HepG2 (cell line): ENCODE results near the gene TNP2. TPM values are rescaled to one million over a fixed set of nuclear protein-coding genes. Genes with fewer than 3 reads are reported as not detected.

Experiments used
- EED ChIP-seq: sonication (generic); formaldehyde crosslinking; IDR thresholded peaks from 2 replicates; pipeline ENCODE4 v1.5.0; 2020; ENCODE audit warnings: mild to moderate bottlenecking, missing genetic modification reagents
- FIP1L1 ChIP-seq: fragments of 200-400 bp; formaldehyde crosslinking; IDR thresholded peaks from 2 replicates; pipeline ENCODE4 v1.6.1; 2018; ENCODE audit warnings: low read depth, mild to moderate bottlenecking, low read length, moderate library complexity, borderline replicate concordance; ENCODE audit not compliant: insufficient read depth
- GABPB1 ChIP-seq: IDR thresholded peaks from 2 replicates; pipeline ENCODE4 v1.6.1; 2016; ENCODE audit warnings: mild to moderate bottlenecking, missing genetic modification reagents, moderate library complexity, missing compliant biosample characterization
- HIVEP1 ChIP-seq: sonication (generic); formaldehyde crosslinking; IDR thresholded peaks from 2 replicates; pipeline ENCODE4 v1.4.0; 2020; ENCODE audit warnings: mild to moderate bottlenecking, missing genetic modification reagents
- HOXA3 ChIP-seq: sonication (generic); formaldehyde crosslinking; IDR thresholded peaks from 2 replicates; pipeline ENCODE4 v1.5.0; 2020; ENCODE audit warnings: missing genetic modification reagents
- JUND ChIP-seq: sonication (generic); formaldehyde crosslinking; IDR thresholded peaks from 2 replicates; pipeline ENCODE4 v1.8.0; 2022; ENCODE audit warnings: mild to moderate bottlenecking, missing genetic modification reagents
- MLLT10 ChIP-seq: sonication (generic); formaldehyde crosslinking; IDR thresholded peaks from 2 replicates; pipeline ENCODE4 v1.4.0; 2020; ENCODE audit warnings: missing genetic modification reagents
- MXD4 ChIP-seq: IDR thresholded peaks from 2 replicates; pipeline ENCODE4 v1.6.1; 2016; ENCODE audit warnings: mild to moderate bottlenecking, missing biosample characterization, missing genetic modification reagents
- THAP11 ChIP-seq: IDR thresholded peaks from 2 replicates; pipeline ENCODE4 v1.6.1; 2016; ENCODE audit warnings: missing biosample characterization, missing genetic modification reagents
- WIZ ChIP-seq: sonication (generic); formaldehyde crosslinking; IDR thresholded peaks from 2 replicates; pipeline ENCODE4 v1.5.1; 2020; ENCODE audit warnings: mild to moderate bottlenecking, missing genetic modification reagents
- ZNF501 ChIP-seq: sonication (generic); formaldehyde crosslinking; IDR thresholded peaks from 2 replicates; pipeline ENCODE4 v1.5.1; 2020; ENCODE audit warnings: mild to moderate bottlenecking, moderate library complexity, missing genetic modification reagents
- ZNF737 ChIP-seq: sonication (generic); formaldehyde crosslinking; IDR thresholded peaks from 2 replicates; pipeline ENCODE4 v1.5.0; 2020; ENCODE audit warnings: missing genetic modification reagents, mild to moderate bottlenecking, borderline replicate concordance
- ZNF839 ChIP-seq: sonication (generic); formaldehyde crosslinking; IDR thresholded peaks from 2 replicates; pipeline ENCODE4 v1.4.0; 2020; ENCODE audit warnings: missing genetic modification reagents, mild to moderate bottlenecking, borderline replicate concordance
- ZNF891 ChIP-seq: sonication (generic); formaldehyde crosslinking; IDR thresholded peaks from 2 replicates; pipeline ENCODE4 v1.5.0; 2020; ENCODE audit warnings: mild to moderate bottlenecking, missing genetic modification reagents
- polyA plus RNA-seq, 8 experiments: library from polyadenylated mRNA; depleted of rRNA in 3 of 8; stranded (reverse) in 7 of 8; unstranded in 1 of 8; fragments of >200 nt; fragmentation: Illumina TruSeq in 4 of 8; extraction: Trizol in 4 of 8; gene quantifications; 2 replicates each; pipeline versions ENCODE4 v1.2.1 to v1.2.3, GENCODE V29; 2011 to 2016; ENCODE audit warnings: low read depth in 4 of 8, missing spikeins in 1 of 8, mixed read lengths in 1 of 8; ENCODE audit not compliant: insufficient read depth in 1 of 8
- total RNA-seq, 5 experiments: library from RNA; depleted of rRNA; stranded (reverse); fragments of >200 nt; fragmentation: Illumina TruSeq; extraction: Trizol; gene quantifications; 2 replicates each; pipeline ENCODE4 v1.2.3, GENCODE V29; 2016; ENCODE audit warnings: low read depth in 1 of 5
- TF ChIP-seq, protein P1 (sequence below): sonication (generic); formaldehyde crosslinking; IDR thresholded peaks from 2 replicates; pipeline ENCODE4 v1.4.0; 2020; ENCODE audit warnings: missing genetic modification reagents
- TF ChIP-seq, protein P2 (sequence below): sonication (generic); formaldehyde crosslinking; IDR thresholded peaks from 2 replicates; pipeline ENCODE4 v1.4.0; 2020; ENCODE audit warnings: low read depth, missing genetic modification reagents
- TF ChIP-seq, protein P3 (sequence below): sonication (generic); formaldehyde crosslinking; IDR thresholded peaks from 2 replicates; pipeline ENCODE4 v1.5.0; 2020; ENCODE audit warnings: missing genetic modification reagents
- TF ChIP-seq, protein P4 (sequence below): sonication (generic); formaldehyde crosslinking; conservative IDR thresholded peaks from 2 replicates; pipeline ENCODE4 v1.4.0; 2020; ENCODE audit warnings: missing genetic modification reagents
- TF ChIP-seq, protein P5 (sequence below): sonication (generic); formaldehyde crosslinking; IDR thresholded peaks from 2 replicates; pipeline ENCODE4 v1.5.0; 2020; ENCODE audit warnings: missing genetic modification reagents

Gene TNP2
- total and polyA plus RNA-seq, 2 of the 13 experiments (the other 11 are each of a cell fraction or from before 2014, with no cell fraction given), result not detected

DNA sequence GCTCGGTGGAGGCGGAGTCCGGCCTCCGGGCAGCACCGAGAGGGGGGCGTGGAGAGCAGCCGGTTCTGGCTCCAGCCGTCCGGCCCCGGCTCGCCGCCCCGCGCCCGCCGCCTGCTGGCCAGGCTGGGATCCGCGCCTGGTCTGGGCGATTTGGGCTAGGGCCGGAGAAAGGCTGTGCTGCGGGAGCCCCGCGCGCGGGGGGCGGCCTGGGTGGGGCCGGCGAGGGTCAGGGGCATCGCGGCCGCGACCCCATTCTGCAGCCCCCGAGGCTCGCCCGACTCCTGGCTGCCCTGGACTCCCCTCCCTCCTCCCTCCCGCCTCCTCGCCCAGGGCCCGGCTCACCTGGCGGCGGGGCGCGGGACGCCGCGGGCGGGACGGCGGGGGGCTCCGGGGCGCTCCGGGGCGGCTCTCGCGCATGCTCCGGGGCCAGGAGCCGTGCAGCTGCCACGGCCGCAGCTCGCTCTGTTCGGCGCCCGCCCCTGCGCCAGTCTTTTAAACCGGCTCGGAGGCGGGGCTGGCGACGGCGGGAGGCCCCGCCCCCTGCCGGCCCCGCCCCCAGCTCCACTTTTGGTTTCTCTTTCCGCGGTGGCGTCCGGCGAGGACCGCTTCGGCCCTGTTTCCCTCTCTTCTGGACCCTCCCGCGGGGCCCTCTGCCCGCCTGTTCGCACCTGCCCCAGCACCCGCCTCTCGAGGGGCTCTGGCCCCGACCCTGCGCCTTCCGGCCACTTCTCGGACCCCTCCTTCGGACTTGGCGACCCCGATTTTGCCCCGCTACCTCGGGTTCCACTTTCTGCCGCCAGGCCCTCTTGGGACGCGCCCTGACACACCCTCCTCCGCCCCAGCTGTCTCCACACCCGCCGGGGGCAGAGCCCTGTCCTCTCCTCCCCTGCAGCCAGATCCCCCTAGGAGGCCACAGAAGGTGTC, 13.1 kb downstream of the TNP2 start, which contains the start of gene SOCS1 (continued):
- TF ChIP-seq, protein P1, sequence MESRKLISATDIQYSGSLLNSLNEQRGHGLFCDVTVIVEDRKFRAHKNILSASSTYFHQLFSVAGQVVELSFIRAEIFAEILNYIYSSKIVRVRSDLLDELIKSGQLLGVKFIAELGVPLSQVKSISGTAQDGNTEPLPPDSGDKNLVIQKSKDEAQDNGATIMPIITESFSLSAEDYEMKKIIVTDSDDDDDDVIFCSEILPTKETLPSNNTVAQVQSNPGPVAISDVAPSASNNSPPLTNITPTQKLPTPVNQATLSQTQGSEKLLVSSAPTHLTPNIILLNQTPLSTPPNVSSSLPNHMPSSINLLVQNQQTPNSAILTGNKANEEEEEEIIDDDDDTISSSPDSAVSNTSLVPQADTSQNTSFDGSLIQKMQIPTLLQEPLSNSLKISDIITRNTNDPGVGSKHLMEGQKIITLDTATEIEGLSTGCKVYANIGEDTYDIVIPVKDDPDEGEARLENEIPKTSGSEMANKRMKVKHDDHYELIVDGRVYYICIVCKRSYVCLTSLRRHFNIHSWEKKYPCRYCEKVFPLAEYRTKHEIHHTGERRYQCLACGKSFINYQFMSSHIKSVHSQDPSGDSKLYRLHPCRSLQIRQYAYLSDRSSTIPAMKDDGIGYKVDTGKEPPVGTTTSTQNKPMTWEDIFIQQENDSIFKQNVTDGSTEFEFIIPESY (CRISPR knock-in tag), result no peak; the same call in 1 of the 2 replicates
- TF ChIP-seq MXD4 (CRISPR knock-in tag), result peak; percentile 45; the same call in 1 of the 2 replicates
- TF ChIP-seq MLLT10, result peak; percentile 89
- TF ChIP-seq EED (CRISPR knock-in tag), result peak; percentile 95
- TF ChIP-seq THAP11 (CRISPR knock-in tag), result peak; percentile 74
- TF ChIP-seq FIP1L1, result no peak
- no peak for TF ChIP-seq WIZ (CRISPR knock-in tag)
- peak; percentile 67; the same call in 1 of the 2 replicates for TF ChIP-seq GABPB1 (CRISPR knock-in tag)
- TF ChIP-seq, protein P2, sequence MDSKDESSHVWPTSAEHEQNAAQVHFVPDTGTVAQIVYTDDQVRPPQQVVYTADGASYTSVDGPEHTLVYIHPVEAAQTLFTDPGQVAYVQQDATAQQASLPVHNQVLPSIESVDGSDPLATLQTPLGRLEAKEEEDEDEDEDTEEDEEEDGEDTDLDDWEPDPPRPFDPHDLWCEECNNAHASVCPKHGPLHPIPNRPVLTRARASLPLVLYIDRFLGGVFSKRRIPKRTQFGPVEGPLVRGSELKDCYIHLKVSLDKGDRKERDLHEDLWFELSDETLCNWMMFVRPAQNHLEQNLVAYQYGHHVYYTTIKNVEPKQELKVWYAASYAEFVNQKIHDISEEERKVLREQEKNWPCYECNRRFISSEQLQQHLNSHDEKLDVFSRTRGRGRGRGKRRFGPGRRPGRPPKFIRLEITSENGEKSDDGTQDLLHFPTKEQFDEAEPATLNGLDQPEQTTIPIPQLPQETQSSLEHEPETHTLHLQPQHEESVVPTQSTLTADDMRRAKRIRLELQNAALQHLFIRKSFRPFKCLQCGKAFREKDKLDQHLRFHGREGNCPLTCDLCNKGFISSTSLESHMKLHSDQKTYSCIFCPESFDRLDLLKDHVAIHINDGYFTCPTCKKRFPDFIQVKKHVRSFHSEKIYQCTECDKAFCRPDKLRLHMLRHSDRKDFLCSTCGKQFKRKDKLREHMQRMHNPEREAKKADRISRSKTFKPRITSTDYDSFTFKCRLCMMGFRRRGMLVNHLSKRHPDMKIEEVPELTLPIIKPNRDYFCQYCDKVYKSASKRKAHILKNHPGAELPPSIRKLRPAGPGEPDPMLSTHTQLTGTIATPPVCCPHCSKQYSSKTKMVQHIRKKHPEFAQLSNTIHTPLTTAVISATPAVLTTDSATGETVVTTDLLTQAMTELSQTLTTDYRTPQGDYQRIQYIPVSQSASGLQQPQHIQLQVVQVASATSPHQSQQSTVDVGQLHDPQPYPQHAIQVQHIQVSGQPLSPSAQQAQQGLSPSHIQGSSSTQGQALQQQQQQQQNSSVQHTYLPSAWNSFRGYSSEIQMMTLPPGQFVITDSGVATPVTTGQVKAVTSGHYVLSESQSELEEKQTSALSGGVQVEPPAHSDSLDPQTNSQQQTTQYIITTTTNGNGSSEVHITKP (CRISPR knock-in tag), result peak; percentile 54; the same call in 1 of the 2 replicates
- TF ChIP-seq HIVEP1, result peak; percentile 57; the same call in 1 of the 2 replicates
- TF ChIP-seq HOXA3 (CRISPR knock-in tag), result peak; percentile 71
- TF ChIP-seq JUND (CRISPR knock-in tag), result no peak
- TF ChIP-seq ZNF891 (CRISPR knock-in tag), result peak; percentile 94; the same call in 1 of the 2 replicates
- TF ChIP-seq, protein P3, sequence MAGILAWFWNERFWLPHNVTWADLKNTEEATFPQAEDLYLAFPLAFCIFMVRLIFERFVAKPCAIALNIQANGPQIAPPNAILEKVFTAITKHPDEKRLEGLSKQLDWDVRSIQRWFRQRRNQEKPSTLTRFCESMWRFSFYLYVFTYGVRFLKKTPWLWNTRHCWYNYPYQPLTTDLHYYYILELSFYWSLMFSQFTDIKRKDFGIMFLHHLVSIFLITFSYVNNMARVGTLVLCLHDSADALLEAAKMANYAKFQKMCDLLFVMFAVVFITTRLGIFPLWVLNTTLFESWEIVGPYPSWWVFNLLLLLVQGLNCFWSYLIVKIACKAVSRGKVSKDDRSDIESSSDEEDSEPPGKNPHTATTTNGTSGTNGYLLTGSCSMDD (CRISPR knock-in tag), result peak; percentile 69; the same call in 1 of the 2 replicates
- TF ChIP-seq ZNF501 (CRISPR knock-in tag), result peak; percentile 10; the same call in 1 of the 2 replicates
- TF ChIP-seq, protein P4, sequence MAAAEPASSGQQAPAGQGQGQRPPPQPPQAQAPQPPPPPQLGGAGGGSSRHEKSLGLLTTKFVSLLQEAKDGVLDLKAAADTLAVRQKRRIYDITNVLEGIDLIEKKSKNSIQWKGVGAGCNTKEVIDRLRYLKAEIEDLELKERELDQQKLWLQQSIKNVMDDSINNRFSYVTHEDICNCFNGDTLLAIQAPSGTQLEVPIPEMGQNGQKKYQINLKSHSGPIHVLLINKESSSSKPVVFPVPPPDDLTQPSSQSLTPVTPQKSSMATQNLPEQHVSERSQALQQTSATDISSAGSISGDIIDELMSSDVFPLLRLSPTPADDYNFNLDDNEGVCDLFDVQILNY (CRISPR knock-in tag), result peak; percentile 48; the same call in 1 of the 2 replicates
- TF ChIP-seq ZNF839, result no peak
- TF ChIP-seq ZNF737 (CRISPR knock-in tag), result no peak
- TF ChIP-seq, protein P5, sequence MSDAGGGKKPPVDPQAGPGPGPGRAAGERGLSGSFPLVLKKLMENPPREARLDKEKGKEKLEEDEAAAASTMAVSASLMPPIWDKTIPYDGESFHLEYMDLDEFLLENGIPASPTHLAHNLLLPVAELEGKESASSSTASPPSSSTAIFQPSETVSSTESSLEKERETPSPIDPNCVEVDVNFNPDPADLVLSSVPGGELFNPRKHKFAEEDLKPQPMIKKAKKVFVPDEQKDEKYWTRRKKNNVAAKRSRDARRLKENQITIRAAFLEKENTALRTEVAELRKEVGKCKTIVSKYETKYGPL (CRISPR knock-in tag), result peak; percentile 25; the same call in 1 of the 2 replicates
